Fibroblast of pulmonary artery (primary cell): ENCODE results near the gene HOOK1.

ENCODE experiments used
- DNase-seq: peaks from one replicate; pipeline ENCODE4 v3.0.0-alpha.2; 2010; ENCODE audit warnings: low read depth
- H3K4me3 ChIP-seq: replicated peaks from 2 replicates; pipeline ENCODE4 v1.5.1; 2011; ENCODE audit warnings: low read depth, mild to moderate bottlenecking, control low read depth, low read length, moderate library complexity
- TF ChIP-seq, protein P1 (sequence below): IDR thresholded peaks from 2 replicates; pipeline ENCODE4 v1.5.1; 2011; ENCODE audit warnings: mild to moderate bottlenecking, control low read depth, low read length, inconsistent platforms; ENCODE audit errors: missing control alignments

HOOK1 gene

DNA sequence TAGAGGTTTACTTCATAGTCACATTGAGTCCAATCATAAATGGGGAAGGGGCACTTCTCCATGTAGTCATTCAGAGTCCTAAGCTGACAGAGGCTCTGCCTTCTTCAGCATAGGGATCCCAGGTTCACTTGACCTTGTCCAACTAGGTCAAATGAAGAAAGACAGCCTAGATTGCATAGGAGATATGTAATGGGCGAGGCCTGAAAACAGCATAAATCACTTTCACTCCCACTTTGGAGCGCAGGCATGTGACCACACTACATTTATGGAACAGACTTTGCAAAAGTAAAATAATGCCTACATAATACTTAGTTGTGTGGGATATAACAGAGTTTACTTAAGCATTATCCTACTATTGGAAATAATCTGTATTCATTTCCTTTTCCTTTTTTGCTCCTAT, 51.7 kb downstream of the HOOK1 start:
- TF ChIP-seq, protein P1, sequence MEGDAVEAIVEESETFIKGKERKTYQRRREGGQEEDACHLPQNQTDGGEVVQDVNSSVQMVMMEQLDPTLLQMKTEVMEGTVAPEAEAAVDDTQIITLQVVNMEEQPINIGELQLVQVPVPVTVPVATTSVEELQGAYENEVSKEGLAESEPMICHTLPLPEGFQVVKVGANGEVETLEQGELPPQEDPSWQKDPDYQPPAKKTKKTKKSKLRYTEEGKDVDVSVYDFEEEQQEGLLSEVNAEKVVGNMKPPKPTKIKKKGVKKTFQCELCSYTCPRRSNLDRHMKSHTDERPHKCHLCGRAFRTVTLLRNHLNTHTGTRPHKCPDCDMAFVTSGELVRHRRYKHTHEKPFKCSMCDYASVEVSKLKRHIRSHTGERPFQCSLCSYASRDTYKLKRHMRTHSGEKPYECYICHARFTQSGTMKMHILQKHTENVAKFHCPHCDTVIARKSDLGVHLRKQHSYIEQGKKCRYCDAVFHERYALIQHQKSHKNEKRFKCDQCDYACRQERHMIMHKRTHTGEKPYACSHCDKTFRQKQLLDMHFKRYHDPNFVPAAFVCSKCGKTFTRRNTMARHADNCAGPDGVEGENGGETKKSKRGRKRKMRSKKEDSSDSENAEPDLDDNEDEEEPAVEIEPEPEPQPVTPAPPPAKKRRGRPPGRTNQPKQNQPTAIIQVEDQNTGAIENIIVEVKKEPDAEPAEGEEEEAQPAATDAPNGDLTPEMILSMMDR: no peak
- no peak for DNase-seq

DNA sequence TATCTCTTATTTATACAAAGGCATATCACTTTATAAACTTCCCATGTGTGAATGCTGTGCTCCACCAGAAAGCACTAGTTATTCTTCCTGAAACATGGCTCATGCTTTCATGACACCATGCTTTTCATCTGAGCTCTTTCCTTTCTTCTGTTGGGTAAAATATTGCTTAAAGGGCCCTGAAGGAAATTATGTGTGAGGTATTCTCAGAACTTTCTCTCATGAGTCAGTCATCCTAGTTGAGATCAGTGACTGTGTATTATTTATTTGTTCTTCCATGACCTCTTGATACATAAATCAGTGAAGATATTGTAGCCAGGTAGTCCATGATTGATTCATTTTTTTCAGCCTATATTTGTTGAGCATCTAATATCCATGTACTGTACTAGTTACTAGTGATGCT, 57.0 kb downstream of the HOOK1 start:
- DNase-seq: no peak
- TF ChIP-seq, protein P1: no peak

More for the DNA sequence above, 51.7 kb downstream of the HOOK1 start:
- no peak overlapping the region for H3K4me3 ChIP-seq

GRCh38 chr1:59877108-59877682, 62.4 kb downstream of the HOOK1 start:
- TF ChIP-seq, protein P1: no peak
- H3K4me3 ChIP-seq: no peak overlapping the region
- no peak for DNase-seq

More for the DNA sequence above, 57.0 kb downstream of the HOOK1 start:
- no peak overlapping the region for H3K4me3 ChIP-seq

GRCh38 chr1:59878370-59878769, 63.6 kb downstream of the HOOK1 start:
- H3K4me3 ChIP-seq: no peak overlapping the region
- TF ChIP-seq, protein P1: no peak
- DNase-seq: no peak

DNA sequence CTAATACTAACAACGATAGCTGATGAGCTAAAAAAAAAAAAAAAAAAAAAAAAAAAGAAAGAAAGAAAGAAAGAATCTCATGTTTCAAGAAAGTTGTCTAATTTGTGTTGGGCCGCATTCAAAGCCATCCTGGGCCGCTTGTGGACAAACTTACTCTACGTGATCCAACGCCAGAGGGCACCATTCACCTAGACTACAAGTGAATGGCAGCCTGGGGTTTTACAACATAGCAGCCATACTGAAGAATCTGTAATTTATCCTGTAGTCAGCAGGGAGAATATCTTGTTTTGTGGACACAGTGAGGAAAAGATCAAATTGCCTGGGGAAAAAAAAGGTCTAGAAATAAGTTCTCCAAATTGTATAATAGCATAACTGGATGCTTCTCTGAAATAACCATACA, 64.8 kb downstream of the HOOK1 start:
- DNase-seq: peak; percentile 90
- H3K4me3 ChIP-seq: no peak overlapping the region
- TF ChIP-seq, protein P1: peak; percentile 68

DNA sequence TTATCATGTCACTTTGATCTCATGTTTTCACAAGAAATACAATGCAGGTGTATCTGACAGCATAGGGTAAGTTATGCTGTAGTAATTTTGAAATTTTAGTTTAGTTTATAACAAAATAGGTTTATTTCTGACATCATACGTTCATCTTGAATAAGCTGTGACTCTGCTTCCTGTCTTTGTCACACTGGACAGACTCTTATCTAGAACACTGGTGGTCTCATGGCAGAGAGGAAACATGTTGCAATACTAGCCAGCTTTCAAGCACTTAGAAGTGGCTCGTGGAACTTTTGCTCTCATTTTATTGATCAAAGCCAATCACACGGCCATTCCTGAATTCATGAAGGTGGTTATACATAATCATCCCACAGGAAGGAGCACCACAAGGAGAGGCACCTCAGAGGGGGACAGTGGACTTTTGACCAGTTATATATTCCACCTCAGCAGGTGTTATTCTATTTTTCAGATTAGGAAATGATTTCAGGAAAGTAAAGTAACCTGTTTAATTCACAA, 65.3 kb downstream of the HOOK1 start:
- peak; percentile 71 for DNase-seq
- no peak overlapping the region for H3K4me3 ChIP-seq
- TF ChIP-seq, protein P1: no peak

- TF ChIP-seq, protein P1: no peak
- DNase-seq: peak; percentile 82
- no peak overlapping the region for H3K4me3 ChIP-seq
Measured at GRCh38 chr1:59880735-59881134, 66.0 kb downstream of the HOOK1 start.
